HL-60 (cell line): ENCODE measurements around the gene RPS19.

Experiments
- CTCF ChIP-seq: IDR thresholded peaks from one replicate; pipeline ENCODE4 v1.5.1; 2011; ENCODE audit warnings: low read length, control low read depth, inconsistent platforms; ENCODE audit not compliant: insufficient read depth
- REST ChIP-seq: IDR thresholded peaks from 2 replicates; pipeline ENCODE4 v1.6.1; 2012; ENCODE audit warnings: low read depth; ENCODE audit not compliant: insufficient replicate concordance

- TF ChIP-seq CTCF (no peak), REST (no peak)
These were observed 37.8 kb downstream of the RPS19 start for GRCh38 chr19:41897820-41898219.
